ENCODE measurements around the gene RMI2.

The RMI2 gene

GRCh38 chr16:11301645-11302501, 43.4 kb upstream of the RMI2 start:
- Histone ChIP-seq H3K9me3 (ENCODE audit: control insufficient read depth in 5 of 5, low read length in 5 of 5) (peaks cover 0 to 3% (median 0%) of the 10 kb centered on the region in 5 donors), H3K27ac (ENCODE audit: low read depth, low read length) (no peak overlapping the region), H3K4me3 (ENCODE audit: low read depth in 1 of 5, low read length in 5 of 5) (no peak overlapping the region), H3K4me1 (ENCODE audit: control insufficient read depth in 5 of 5, insufficient read depth in 5 of 5, low read length in 5 of 5) (peaks cover 2 to 21% (median 19%) of the 10 kb centered on the region in 5 donors), H3K36me3 (ENCODE audit: control insufficient read depth in 5 of 5, insufficient read depth in 5 of 5, low read length in 5 of 5) (no peaks in the 10 kb centered on the region), H3K27me3 (ENCODE audit: control insufficient read depth in 5 of 5, insufficient read depth in 4 of 5, low read length in 5 of 5) (peaks cover 0 to 2% (median 0%) of the 10 kb centered on the region in 5 donors), H3K9ac (ENCODE audit: low read length in 5 of 5) (no peak overlapping the region)

GRCh38 chr16:11302977-11303376, 42.3 kb upstream of the RMI2 start:
- Histone ChIP-seq H3K4me1 (ENCODE audit: control insufficient read depth in 5 of 5, insufficient read depth in 5 of 5, low read length in 5 of 5) (peaks cover 0 to 10% (median 9%) of the 10 kb centered on the region in 5 donors), H3K9me3 (ENCODE audit: control insufficient read depth in 5 of 5, low read length in 5 of 5) (peaks cover 0 to 3% (median 0%) of the 10 kb centered on the region in 5 donors), H3K27ac (ENCODE audit: low read depth, low read length) (no peak overlapping the region), H3K4me3 (ENCODE audit: low read depth in 1 of 5, low read length in 5 of 5) (no peak overlapping the region), H3K27me3 (ENCODE audit: control insufficient read depth in 5 of 5, insufficient read depth in 4 of 5, low read length in 5 of 5) (peaks cover 0 to 2% (median 0%) of the 10 kb centered on the region in 5 donors), H3K36me3 (ENCODE audit: control insufficient read depth in 5 of 5, insufficient read depth in 5 of 5, low read length in 5 of 5) (no peaks in the 10 kb centered on the region), H3K9ac (ENCODE audit: low read length in 5 of 5) (no peak overlapping the region)

- Histone ChIP-seq H3K4me1 (ENCODE audit: control insufficient read depth in 5 of 5, insufficient read depth in 5 of 5, low read length in 5 of 5) (peaks cover 0 to 9% (median 6%) of the 10 kb centered on the region in 5 donors), H3K4me3 (ENCODE audit: low read depth in 1 of 5, low read length in 5 of 5) (no peak overlapping the region), H3K36me3 (ENCODE audit: control insufficient read depth in 5 of 5, insufficient read depth in 5 of 5, low read length in 5 of 5) (no peaks in the 10 kb centered on the region), H3K27me3 (ENCODE audit: control insufficient read depth in 5 of 5, insufficient read depth in 4 of 5, low read length in 5 of 5) (peaks cover 0 to 3% (median 0%) of the 10 kb centered on the region in 5 donors), H3K9me3 (ENCODE audit: control insufficient read depth in 5 of 5, low read length in 5 of 5) (peaks cover 0 to 3% (median 0%) of the 10 kb centered on the region in 5 donors), H3K9ac (ENCODE audit: low read length in 5 of 5) (no peak overlapping the region), H3K27ac (ENCODE audit: low read depth, low read length) (no peak overlapping the region)
These were observed 41.7 kb upstream of the RMI2 start for GRCh38 chr16:11303405-11304138.

GRCh38 chr16:11306381-11306780, 38.9 kb upstream of the RMI2 start:
- Histone ChIP-seq H3K4me1 (ENCODE audit: control insufficient read depth in 5 of 5, insufficient read depth in 5 of 5, low read length in 5 of 5) (peaks cover 0 to 24% (median 3%) of the 10 kb centered on the region in 5 donors), H3K4me3 (ENCODE audit: low read depth in 1 of 5, low read length in 5 of 5) (no peak overlapping the region)

GRCh38 chr16:11306997-11307638, 38.1 kb upstream of the RMI2 start:
- Histone ChIP-seq H3K9ac (ENCODE audit: low read length in 5 of 5) (no peak overlapping the region), H3K27ac (ENCODE audit: low read depth, low read length) (no peak overlapping the region), H3K9me3 (ENCODE audit: control insufficient read depth in 5 of 5, low read length in 5 of 5) (peaks cover 0 to 3% (median 0%) of the 10 kb centered on the region in 5 donors), H3K4me3 (ENCODE audit: low read depth in 1 of 5, low read length in 5 of 5) (no peak overlapping the region), H3K27me3 (ENCODE audit: control insufficient read depth in 5 of 5, insufficient read depth in 4 of 5, low read length in 5 of 5) (peaks cover 0 to 6% (median 0%) of the 10 kb centered on the region in 5 donors), H3K36me3 (ENCODE audit: control insufficient read depth in 5 of 5, insufficient read depth in 5 of 5, low read length in 5 of 5) (no peaks in the 10 kb centered on the region), H3K4me1 (ENCODE audit: control insufficient read depth in 5 of 5, insufficient read depth in 5 of 5, low read length in 5 of 5) (peaks cover 0 to 26% (median 3%) of the 10 kb centered on the region in 5 donors)

More at GRCh38 chr16:11306381-11306780, 38.9 kb upstream of the RMI2 start:
- Histone ChIP-seq H3K36me3 (ENCODE audit: control insufficient read depth in 5 of 5, insufficient read depth in 5 of 5, low read length in 5 of 5) (no peaks in the 10 kb centered on the region), H3K27me3 (ENCODE audit: control insufficient read depth in 5 of 5, insufficient read depth in 4 of 5, low read length in 5 of 5) (peaks cover 0 to 6% (median 0%) of the 10 kb centered on the region in 5 donors), H3K9me3 (ENCODE audit: control insufficient read depth in 5 of 5, low read length in 5 of 5) (peaks cover 0 to 3% (median 0%) of the 10 kb centered on the region in 5 donors), H3K9ac (ENCODE audit: low read length in 5 of 5) (no peak overlapping the region), H3K27ac (ENCODE audit: low read depth, low read length) (no peak overlapping the region)

GRCh38 chr16:11307639-11308492, 37.4 kb upstream of the RMI2 start:
- Histone ChIP-seq H3K4me1 (ENCODE audit: control insufficient read depth in 5 of 5, insufficient read depth in 5 of 5, low read length in 5 of 5) (peaks cover 0 to 29% (median 3%) of the 10 kb centered on the region in 5 donors), H3K27ac (ENCODE audit: low read depth, low read length) (no peak overlapping the region)

GRCh38 chr16:11308493-11309283, 36.6 kb upstream of the RMI2 start:
- Histone ChIP-seq H3K9ac (ENCODE audit: low read length in 5 of 5) (no peak overlapping the region), H3K4me1 (ENCODE audit: control insufficient read depth in 5 of 5, insufficient read depth in 5 of 5, low read length in 5 of 5) (peaks cover 0 to 29% (median 3%) of the 10 kb centered on the region in 5 donors), H3K9me3 (ENCODE audit: control insufficient read depth in 5 of 5, low read length in 5 of 5) (peaks cover 0 to under 1% (median 0%) of the 10 kb centered on the region in 5 donors), H3K27ac (ENCODE audit: low read depth, low read length) (no peak overlapping the region), H3K27me3 (ENCODE audit: control insufficient read depth in 5 of 5, insufficient read depth in 4 of 5, low read length in 5 of 5) (peaks cover 0 to 6% (median 0%) of the 10 kb centered on the region in 5 donors), H3K4me3 (ENCODE audit: low read depth in 1 of 5, low read length in 5 of 5) (no peak overlapping the region), H3K36me3 (ENCODE audit: control insufficient read depth in 5 of 5, insufficient read depth in 5 of 5, low read length in 5 of 5) (no peaks in the 10 kb centered on the region)

More at GRCh38 chr16:11307639-11308492, 37.4 kb upstream of the RMI2 start:
- Histone ChIP-seq H3K9ac (ENCODE audit: low read length in 5 of 5) (no peak overlapping the region), H3K27me3 (ENCODE audit: control insufficient read depth in 5 of 5, insufficient read depth in 4 of 5, low read length in 5 of 5) (peaks cover 0 to 6% (median 0%) of the 10 kb centered on the region in 5 donors), H3K4me3 (ENCODE audit: low read depth in 1 of 5, low read length in 5 of 5) (no peak overlapping the region), H3K36me3 (ENCODE audit: control insufficient read depth in 5 of 5, insufficient read depth in 5 of 5, low read length in 5 of 5) (no peaks in the 10 kb centered on the region), H3K9me3 (ENCODE audit: control insufficient read depth in 5 of 5, low read length in 5 of 5) (peaks cover 0 to 3% (median 0%) of the 10 kb centered on the region in 5 donors)

GRCh38 chr16:11309895-11310633, 35.2 kb upstream of the RMI2 start:
- no peak overlapping the region for H3K4me3 ChIP-seq (ENCODE audit: low read depth in 1 of 5, low read length in 5 of 5)
- H3K36me3 ChIP-seq (ENCODE audit: control insufficient read depth in 5 of 5, insufficient read depth in 5 of 5, low read length in 5 of 5), result no peaks in the 10 kb centered on the region
- H3K27me3 ChIP-seq (ENCODE audit: control insufficient read depth in 5 of 5, insufficient read depth in 4 of 5, low read length in 5 of 5), result peaks cover 0 to 6% (median 0%) of the 10 kb centered on the region in 5 donors
- H3K27ac ChIP-seq (ENCODE audit: low read depth, low read length), result no peak overlapping the region
- H3K9me3 ChIP-seq (ENCODE audit: control insufficient read depth in 5 of 5, low read length in 5 of 5), result no peaks in the 10 kb centered on the region
- peaks cover 0 to 29% (median 3%) of the 10 kb centered on the region in 5 donors for H3K4me1 ChIP-seq (ENCODE audit: control insufficient read depth in 5 of 5, insufficient read depth in 5 of 5, low read length in 5 of 5)
- no peak overlapping the region for H3K9ac ChIP-seq (ENCODE audit: low read length in 5 of 5)

Data from subcutaneous abdominal adipose tissue (tissue), 5 donors.